Measurements from ENCODE around the gene NAV2.

The NAV2 gene

GRCh38 chr11:19890308-19890707, 177.7 kb downstream of the NAV2 start:
- Histone ChIP-seq H3K4me3 (ENCODE audit: low read depth in 1 of 2, low read length in 2 of 2) (no peak overlapping the region), H3K4me1 (ENCODE audit: insufficient read depth, low read length) (no peaks in the 10 kb centered on the region), H3K9ac (ENCODE audit: low read depth, low read length) (no peak overlapping the region), H3K27me3 (ENCODE audit: insufficient read depth, low read length, poor library complexity) (no peaks in the 10 kb centered on the region), H3K4me2 (ENCODE audit: insufficient read depth, low read length) (no peak overlapping the region), H4K20me1 (ENCODE audit: insufficient read depth, low read length) (no peaks in the 10 kb centered on the region), H2AFZ (ENCODE audit: low read depth, low read length) (no peak overlapping the region), H3K79me2 (ENCODE audit: insufficient read depth, low read length) (no peaks in the 10 kb centered on the region), H3K9me3 (ENCODE audit: insufficient read depth, low read length, severe bottlenecking) (no peaks in the 10 kb centered on the region), H3K36me3 (ENCODE audit: insufficient read depth, low read length) (no peaks in the 10 kb centered on the region), H3K27ac (ENCODE audit: low read length) (no peak overlapping the region)
- no peak for ATAC-seq (ENCODE audit: insufficient read depth, low read depth)
- TF ChIP-seq EZH2 (IDR thresholded peaks at IDR 0.05; ENCODE audit: borderline replicate concordance, low read depth, low read length, severe bottlenecking) = no peak
- no peak for TF ChIP-seq CTCF (IDR thresholded peaks at IDR 0.05; ENCODE audit: borderline replicate concordance, extremely low read depth, low read length, poor library complexity, severe bottlenecking)
- no peak for DNase-seq

DNA sequence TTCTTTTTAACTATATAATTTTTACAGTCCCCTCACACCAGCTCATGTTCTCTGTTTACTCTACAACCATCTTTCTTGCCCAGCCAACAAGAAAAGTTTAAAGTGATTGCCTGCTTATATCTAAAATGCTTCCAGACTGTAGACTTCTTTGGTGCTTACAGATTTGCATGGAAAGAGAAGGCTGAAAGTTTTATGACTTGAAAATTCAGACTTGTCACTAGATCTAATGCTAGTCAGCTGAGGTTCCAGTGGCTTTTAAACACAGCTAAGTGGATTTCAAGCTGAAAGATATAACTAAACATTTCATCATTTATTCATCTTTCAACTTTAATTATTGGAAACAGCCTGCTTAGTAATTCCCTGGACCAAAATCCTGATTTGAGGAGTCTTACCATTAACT, 178.4 kb downstream of the NAV2 start:
- TF ChIP-seq EZH2 (IDR thresholded peaks at IDR 0.05; ENCODE audit: borderline replicate concordance, low read depth, low read length, severe bottlenecking) = no peak
- TF ChIP-seq CTCF (IDR thresholded peaks at IDR 0.05; ENCODE audit: borderline replicate concordance, extremely low read depth, low read length, poor library complexity, severe bottlenecking) = no peak
- DNase-seq (no peak), ATAC-seq (ENCODE audit: insufficient read depth, low read depth) (no peak)
- no peak overlapping the region for H3K4me2 ChIP-seq (ENCODE audit: insufficient read depth, low read length)
- no peaks in the 10 kb centered on the region for H3K79me2 ChIP-seq (ENCODE audit: insufficient read depth, low read length)
- H3K4me1 ChIP-seq (ENCODE audit: insufficient read depth, low read length) = no peaks in the 10 kb centered on the region
- no peak overlapping the region for H2AFZ ChIP-seq (ENCODE audit: low read depth, low read length)
- H3K4me3 ChIP-seq (ENCODE audit: low read depth in 1 of 2, low read length in 2 of 2) = no peak overlapping the region
- no peaks in the 10 kb centered on the region for H3K9me3 ChIP-seq (ENCODE audit: insufficient read depth, low read length, severe bottlenecking)
- H3K27me3 ChIP-seq (ENCODE audit: insufficient read depth, low read length, poor library complexity) = no peaks in the 10 kb centered on the region
- H3K27ac ChIP-seq (ENCODE audit: low read length) = no peak overlapping the region
- no peak overlapping the region for H3K9ac ChIP-seq (ENCODE audit: low read depth, low read length)
- no peaks in the 10 kb centered on the region for H4K20me1 ChIP-seq (ENCODE audit: insufficient read depth, low read length)
- H3K36me3 ChIP-seq (ENCODE audit: insufficient read depth, low read length) = no peaks in the 10 kb centered on the region

GRCh38 chr11:19892387-19892786, 179.8 kb downstream of the NAV2 start:
- Histone ChIP-seq H3K36me3 (ENCODE audit: insufficient read depth, low read length) (no peaks in the 10 kb centered on the region), H3K9ac (ENCODE audit: low read depth, low read length) (no peak overlapping the region), H3K27me3 (ENCODE audit: insufficient read depth, low read length, poor library complexity) (no peaks in the 10 kb centered on the region), H4K20me1 (ENCODE audit: insufficient read depth, low read length) (no peaks in the 10 kb centered on the region), H3K4me1 (ENCODE audit: insufficient read depth, low read length) (no peaks in the 10 kb centered on the region), H3K4me3 (ENCODE audit: low read depth in 1 of 2, low read length in 2 of 2) (no peak overlapping the region), H2AFZ (ENCODE audit: low read depth, low read length) (no peak overlapping the region), H3K4me2 (ENCODE audit: insufficient read depth, low read length) (no peak overlapping the region), H3K79me2 (ENCODE audit: insufficient read depth, low read length) (no peaks in the 10 kb centered on the region), H3K9me3 (ENCODE audit: insufficient read depth, low read length, severe bottlenecking) (no peaks in the 10 kb centered on the region), H3K27ac (ENCODE audit: low read length) (no peak overlapping the region)
- ATAC-seq (ENCODE audit: insufficient read depth, low read depth) (no peak), DNase-seq (no peak)
- no peak for TF ChIP-seq CTCF (IDR thresholded peaks at IDR 0.05; ENCODE audit: borderline replicate concordance, extremely low read depth, low read length, poor library complexity, severe bottlenecking)
- TF ChIP-seq EZH2 (IDR thresholded peaks at IDR 0.05; ENCODE audit: borderline replicate concordance, low read depth, low read length, severe bottlenecking) = no peak

GRCh38 chr11:19892876-19893275, 180.2 kb downstream of the NAV2 start:
- no peaks in the 10 kb centered on the region for H3K4me1 ChIP-seq (ENCODE audit: insufficient read depth, low read length)
- H3K79me2 ChIP-seq (ENCODE audit: insufficient read depth, low read length) = no peaks in the 10 kb centered on the region
- H3K9ac ChIP-seq (ENCODE audit: low read depth, low read length) = no peak overlapping the region
- no peaks in the 10 kb centered on the region for H3K27me3 ChIP-seq (ENCODE audit: insufficient read depth, low read length, poor library complexity)
- no peak overlapping the region for H3K4me3 ChIP-seq (ENCODE audit: low read depth in 1 of 2, low read length in 2 of 2)
- TF ChIP-seq EZH2 (IDR thresholded peaks at IDR 0.05; ENCODE audit: borderline replicate concordance, low read depth, low read length, severe bottlenecking) (no peak), CTCF (IDR thresholded peaks at IDR 0.05; ENCODE audit: borderline replicate concordance, extremely low read depth, low read length, poor library complexity, severe bottlenecking) (no peak)
- no peaks in the 10 kb centered on the region for H3K36me3 ChIP-seq (ENCODE audit: insufficient read depth, low read length)
- no peaks in the 10 kb centered on the region for H4K20me1 ChIP-seq (ENCODE audit: insufficient read depth, low read length)
- H2AFZ ChIP-seq (ENCODE audit: low read depth, low read length) = no peak overlapping the region
- DNase-seq (no peak), ATAC-seq (ENCODE audit: insufficient read depth, low read depth) (no peak)
- H3K4me2 ChIP-seq (ENCODE audit: insufficient read depth, low read length) = no peak overlapping the region
- H3K9me3 ChIP-seq (ENCODE audit: insufficient read depth, low read length, severe bottlenecking) = no peaks in the 10 kb centered on the region
- H3K27ac ChIP-seq (ENCODE audit: low read length) = no peak overlapping the region

Measured in DND-41 (cell line).